ENCODE results near the gene PRMT1. TPM values are rescaled to one million over a fixed set of nuclear protein-coding genes. Genes with fewer than 3 reads are reported as not detected.

The PRMT1 gene
- total and polyA plus RNA-seq, 9 of the 15 experiments (the other 6 are each of a cell fraction or from before 2014, with no cell fraction given) = 13.3 to 464 (median 326) TPM

DNA sequence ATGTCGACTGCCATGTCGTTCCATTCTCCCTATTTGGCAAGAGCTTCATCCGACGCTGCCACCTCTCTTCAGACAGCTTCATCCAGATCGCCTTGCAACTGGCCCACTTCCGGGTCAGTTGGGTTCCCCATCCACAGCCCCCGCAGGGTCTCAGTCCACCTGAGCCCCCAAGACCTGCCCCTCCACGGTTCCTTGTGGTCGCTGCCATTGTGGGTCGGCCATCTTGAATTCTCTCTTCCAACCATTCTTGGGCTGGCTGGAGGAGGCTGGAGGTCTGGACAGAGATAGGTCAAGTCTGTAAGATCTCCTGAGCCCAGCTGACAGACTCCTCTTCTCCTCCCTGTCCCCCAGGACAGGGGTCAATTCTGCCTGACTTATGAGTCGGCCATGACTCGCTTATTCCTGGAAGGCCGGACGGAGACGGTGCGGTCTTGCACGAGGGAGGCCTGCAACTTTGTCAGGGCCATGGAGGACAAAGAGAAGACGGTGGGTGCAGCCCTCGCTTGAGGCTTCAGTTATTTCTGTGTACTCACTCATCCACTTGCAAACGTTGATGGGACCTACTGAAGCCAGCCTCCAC, 33.4 kb downstream of the PRMT1 start (continued):
- TF ChIP-seq ZBTB12 (CRISPR knock-in tag; IDR thresholded peaks at IDR 0.05) (no peak), CBFA2T3 (IDR thresholded peaks at IDR 0.05) (peak; percentile 34), E2F3 (CRISPR knock-in tag; IDR thresholded peaks at IDR 0.05) (no peak), ZNF511 (CRISPR knock-in tag; IDR thresholded peaks at IDR 0.05) (no peak), TBP (optimal IDR thresholded peaks at IDR 0.05; ENCODE audit: low read depth, low read length) (no peak), JUN (IDR thresholded peaks at IDR 0.05; ENCODE audit: borderline replicate concordance, low read depth, low read length) (no peak; the same call in 1 of the 2 replicates), JUN (CRISPR knock-in tag; IDR thresholded peaks at IDR 0.05; ENCODE audit: borderline replicate concordance) (no peak), SNIP1 (IDR thresholded peaks at IDR 0.05; ENCODE audit: low read depth) (no peak), EP300 (IDR thresholded peaks at IDR 0.05; ENCODE audit: low read length) (peak; percentile 8; the same call in 1 of the 2 replicates), ZBTB9 (CRISPR knock-in tag; IDR thresholded peaks at IDR 0.05) (no peak), TCF3 (CRISPR knock-in tag; IDR thresholded peaks at IDR 0.05) (peak; percentile 24; the same call in 1 of the 2 replicates), ZNF830 (CRISPR knock-in tag; IDR thresholded peaks at IDR 0.05) (no peak), ELK1 (CRISPR knock-in tag; IDR thresholded peaks at IDR 0.05) (no peak), ZNF584 (CRISPR knock-in tag; IDR thresholded peaks at IDR 0.05; ENCODE audit: low read depth) (0 out of 2 replicates have a peak, but pooled peaks have one; percentile 43), SMARCA4 (IDR thresholded peaks at IDR 0.05) (0 out of 2 replicates have a peak, but pooled peaks have one; percentile 12), RBFOX2 (IDR thresholded peaks at IDR 0.05; ENCODE audit: low read depth, low read length) (0 out of 2 replicates have a peak, but pooled peaks have one; percentile 20)
- TF ChIP-seq, protein P1, sequence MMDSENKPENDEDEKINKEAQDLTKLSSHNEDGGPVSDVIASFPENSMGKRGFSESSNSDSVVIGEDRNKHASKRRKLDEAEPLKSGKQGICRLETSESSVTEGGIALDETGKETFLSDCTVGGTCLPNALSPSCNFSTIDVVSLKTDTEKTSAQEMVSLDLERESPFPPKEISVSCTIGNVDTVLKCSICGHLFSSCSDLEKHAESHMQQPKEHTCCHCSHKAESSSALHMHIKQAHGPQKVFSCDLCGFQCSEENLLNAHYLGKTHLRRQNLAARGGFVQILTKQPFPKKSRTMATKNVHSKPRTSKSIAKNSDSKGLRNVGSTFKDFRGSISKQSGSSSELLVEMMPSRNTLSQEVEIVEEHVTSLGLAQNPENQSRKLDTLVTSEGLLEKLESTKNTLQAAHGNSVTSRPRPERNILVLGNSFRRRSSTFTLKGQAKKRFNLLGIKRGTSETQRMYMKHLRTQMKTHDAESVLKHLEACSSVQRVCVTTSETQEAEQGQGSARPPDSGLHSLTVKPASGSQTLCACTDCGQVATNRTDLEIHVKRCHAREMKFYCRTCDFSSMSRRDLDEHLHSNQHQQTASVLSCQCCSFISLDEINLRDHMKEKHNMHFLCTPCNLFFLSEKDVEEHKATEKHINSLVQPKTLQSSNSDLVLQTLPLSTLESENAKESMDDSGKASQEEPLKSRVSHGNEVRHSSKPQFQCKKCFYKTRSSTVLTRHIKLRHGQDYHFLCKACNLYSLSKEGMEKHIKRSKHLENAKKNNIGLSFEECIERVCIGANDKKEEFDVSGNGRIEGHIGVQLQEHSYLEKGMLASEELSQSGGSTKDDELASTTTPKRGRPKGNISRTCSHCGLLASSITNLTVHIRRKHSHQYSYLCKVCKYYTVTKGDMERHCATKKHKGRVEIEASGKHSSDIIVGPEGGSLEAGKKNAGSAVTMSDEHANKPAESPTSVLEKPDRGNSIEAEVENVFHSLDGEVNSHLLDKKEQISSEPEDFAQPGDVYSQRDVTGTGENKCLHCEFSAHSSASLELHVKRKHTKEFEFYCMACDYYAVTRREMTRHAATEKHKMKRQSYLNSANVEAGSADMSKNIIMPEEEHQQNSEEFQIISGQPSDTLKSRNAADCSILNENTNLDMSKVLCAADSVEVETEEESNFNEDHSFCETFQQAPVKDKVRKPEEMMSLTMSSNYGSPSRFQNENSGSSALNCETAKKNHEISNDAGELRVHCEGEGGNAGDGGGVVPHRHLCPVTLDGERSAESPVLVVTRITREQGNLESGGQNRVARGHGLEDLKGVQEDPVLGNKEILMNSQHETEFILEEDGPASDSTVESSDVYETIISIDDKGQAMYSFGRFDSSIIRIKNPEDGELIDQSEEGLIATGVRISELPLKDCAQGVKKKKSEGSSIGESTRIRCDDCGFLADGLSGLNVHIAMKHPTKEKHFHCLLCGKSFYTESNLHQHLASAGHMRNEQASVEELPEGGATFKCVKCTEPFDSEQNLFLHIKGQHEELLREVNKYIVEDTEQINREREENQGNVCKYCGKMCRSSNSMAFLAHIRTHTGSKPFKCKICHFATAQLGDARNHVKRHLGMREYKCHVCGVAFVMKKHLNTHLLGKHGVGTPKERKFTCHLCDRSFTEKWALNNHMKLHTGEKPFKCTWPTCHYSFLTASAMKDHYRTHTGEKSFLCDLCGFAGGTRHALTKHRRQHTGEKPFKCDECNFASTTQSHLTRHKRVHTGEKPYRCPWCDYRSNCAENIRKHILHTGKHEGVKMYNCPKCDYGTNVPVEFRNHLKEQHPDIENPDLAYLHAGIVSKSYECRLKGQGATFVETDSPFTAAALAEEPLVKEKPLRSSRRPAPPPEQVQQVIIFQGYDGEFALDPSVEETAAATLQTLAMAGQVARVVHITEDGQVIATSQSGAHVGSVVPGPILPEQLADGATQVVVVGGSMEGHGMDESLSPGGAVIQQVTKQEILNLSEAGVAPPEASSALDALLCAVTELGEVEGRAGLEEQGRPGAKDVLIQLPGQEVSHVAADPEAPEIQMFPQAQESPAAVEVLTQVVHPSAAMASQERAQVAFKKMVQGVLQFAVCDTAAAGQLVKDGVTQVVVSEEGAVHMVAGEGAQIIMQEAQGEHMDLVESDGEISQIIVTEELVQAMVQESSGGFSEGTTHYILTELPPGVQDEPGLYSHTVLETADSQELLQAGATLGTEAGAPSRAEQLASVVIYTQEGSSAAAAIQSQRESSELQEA (IDR thresholded peaks at IDR 0.05; ENCODE audit: low read depth) = no peak
